ENCODE results near the gene DIP2C.
"Not testable (repeated sequence)": the region's sequence is repeated elsewhere in the genome, so short reads cannot be mapped to it uniquely, and the experiment has no call there.

The DIP2C gene

DNA sequence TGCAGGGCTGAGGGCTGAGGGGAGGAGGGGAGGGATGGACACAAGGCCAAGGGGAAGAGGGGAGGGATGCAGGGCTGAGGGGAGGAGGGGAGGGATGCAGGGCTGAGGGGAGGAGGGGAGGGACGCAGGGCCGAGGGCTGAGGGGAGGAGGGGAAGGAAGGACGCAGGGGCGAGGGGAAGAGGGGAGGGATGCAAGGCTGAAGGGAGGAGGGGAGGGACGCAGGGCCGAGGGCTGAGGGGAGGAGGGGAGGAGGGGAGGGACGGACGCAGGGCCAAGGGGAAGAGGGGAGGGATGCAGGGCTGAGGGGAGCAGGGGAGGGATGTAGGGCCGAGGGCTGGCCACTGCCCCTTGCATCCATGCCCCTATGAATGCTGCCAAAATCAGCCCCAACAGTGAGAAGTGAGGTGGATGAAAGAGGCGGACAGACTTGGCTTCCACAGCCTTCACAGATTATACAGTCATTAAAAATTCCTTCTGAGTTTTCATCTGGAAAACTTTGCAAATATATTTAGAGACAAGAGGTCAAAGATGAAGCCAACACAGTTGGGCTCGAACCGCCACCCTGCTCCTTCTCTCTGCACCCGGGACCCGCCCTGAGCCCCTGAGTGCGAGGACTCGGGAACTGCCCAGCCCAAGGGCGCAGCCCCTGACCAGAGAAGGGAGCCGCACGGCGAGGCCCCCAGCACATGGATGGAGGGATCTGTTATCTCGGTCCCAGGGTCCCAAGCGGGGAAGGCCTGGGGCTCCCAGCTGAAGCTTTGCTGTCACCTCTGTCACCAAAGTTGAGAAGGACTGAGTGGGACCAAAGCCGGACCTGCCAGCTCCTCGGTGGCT lies 65.8 kb downstream of the DIP2C start:
- no peak for DNase-seq

DNA sequence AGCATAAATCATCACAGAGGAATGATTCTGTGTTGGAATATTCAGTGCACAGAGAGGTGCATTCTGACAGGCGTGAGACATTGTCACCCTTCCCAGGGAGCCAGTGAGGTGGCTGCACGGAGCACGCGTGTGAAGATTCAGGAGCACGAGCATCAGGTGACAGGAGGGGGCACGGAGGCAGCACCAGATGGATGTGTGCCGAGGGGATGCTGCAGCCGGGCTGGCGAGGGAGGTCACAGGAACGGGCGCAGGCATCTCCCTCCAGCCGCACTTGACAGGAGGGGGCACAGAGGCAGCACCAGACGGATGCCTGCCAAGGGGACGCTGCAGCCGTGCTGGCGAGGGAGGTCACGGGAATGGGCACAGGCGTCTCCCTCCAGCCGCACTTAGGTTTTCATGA lies 66.5 kb downstream of the DIP2C start:
- DNase-seq: peak in 1 of 2 experiments; percentile 17

DNA sequence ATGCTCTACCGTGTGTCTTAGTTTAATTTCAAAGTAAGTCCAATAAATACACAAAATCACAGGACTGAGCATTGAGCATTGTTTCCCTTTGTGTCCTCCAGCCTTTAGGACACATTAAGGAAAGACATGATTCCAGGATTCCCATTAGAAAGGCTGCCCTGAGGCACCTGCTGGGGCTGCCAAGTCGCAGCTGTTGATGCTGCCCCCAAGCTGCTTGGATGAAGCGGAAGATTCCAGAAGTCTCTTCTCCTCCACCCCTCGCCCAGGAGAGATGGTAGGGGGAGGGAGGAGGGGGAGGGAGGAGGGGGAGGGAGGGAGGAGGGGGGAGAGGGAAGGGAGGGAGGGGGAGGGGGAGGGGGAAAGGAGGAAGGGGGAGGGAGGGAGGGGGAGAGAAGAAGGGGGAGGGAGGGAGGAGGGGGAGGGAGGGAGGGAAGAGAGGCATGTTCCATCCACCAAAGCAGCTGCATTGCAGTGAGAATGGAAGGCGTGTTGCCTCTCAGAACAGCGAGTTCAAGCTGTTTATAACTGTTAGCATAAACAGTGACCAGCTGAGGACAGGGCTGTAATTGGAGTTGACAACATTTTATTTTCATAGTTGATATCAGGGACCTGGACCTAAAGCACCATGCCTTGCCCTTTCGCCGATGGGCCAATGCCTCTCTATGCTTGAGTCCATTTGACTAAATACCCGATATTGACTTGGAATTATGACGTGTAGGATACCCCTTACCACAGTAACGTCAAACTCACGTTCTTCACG lies 67.3 kb downstream of the DIP2C start:
- no peak for DNase-seq

DNA sequence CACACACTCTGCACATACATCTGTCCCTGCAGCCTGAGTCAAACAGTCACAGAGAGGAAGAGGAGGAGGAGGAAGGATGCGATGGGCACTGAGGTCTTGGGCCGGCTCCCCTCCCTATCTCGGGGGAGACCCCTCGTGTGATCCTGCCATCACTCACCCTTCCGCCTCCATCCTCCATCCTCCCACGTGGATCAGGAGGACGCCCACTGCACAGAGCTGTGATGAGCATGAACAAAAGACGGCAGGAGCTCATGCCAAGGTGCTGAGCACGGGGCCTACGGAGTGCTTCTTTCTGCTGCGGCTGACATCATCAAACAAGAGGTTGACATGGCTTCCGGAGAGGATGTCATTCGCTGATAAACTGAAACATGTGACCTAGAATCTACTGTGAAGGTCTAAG lies 68.0 kb downstream of the DIP2C start:
- no peak for DNase-seq

DNA sequence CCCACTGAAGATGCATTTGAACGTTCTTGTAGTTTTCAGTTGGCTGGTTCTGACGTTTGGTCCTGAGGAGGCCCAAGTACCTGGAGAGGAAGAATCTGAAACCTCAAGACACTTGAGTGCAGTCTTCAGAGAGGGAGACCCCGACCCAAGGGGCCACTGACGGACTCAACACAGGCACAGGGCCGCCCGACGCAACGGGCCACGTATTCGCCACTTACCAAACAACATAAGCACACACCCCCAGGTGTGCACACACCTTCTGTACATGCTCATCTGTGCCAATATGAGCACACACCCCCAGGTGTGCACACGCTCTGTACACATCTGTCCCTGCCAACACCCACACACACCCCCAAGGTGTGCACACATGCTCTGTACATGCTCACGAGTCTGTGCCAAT lies 68.5 kb downstream of the DIP2C start:
- DNase-seq: no peak

DNA sequence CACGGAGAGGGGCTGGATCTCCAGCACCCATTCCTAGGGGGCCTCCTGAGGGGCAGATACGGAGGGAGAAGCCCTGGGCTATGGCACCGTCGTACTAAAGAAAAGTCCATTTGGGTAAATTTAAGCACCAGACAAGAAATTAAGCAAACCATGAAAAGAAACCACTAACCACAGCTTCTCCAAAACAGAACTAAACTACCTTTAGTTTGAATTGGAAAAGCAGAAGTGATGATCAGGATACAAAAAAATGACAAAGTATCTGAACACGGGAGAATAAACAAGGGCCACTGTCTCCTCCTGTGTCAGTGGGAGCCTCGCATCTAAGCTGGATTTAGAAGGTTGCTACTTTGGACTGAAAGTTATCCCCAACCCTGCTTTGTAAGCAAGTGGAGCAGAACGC lies 69.1 kb downstream of the DIP2C start:
- no peak for DNase-seq

DNA sequence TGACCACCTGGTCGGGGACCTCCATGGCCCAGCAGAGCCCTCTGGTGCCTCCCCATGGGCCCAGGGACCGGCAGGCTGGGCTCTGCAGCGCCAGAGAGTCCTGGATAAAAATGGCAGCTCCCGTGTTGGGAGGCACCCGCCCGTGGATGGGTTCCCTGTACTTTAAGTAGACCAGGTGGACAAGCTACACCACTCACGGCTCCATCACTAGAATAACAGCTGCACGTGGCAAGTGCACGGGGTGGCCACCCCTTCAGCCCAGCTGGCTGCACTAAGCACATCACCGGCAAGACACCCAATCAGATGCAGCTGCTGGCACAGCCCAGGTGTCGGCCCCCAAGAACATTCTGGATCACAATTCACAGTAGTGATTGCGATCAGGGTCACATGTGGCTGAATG lies 69.8 kb downstream of the DIP2C start:
- peak in 1 of 2 experiments; percentile 6 for DNase-seq

DNA sequence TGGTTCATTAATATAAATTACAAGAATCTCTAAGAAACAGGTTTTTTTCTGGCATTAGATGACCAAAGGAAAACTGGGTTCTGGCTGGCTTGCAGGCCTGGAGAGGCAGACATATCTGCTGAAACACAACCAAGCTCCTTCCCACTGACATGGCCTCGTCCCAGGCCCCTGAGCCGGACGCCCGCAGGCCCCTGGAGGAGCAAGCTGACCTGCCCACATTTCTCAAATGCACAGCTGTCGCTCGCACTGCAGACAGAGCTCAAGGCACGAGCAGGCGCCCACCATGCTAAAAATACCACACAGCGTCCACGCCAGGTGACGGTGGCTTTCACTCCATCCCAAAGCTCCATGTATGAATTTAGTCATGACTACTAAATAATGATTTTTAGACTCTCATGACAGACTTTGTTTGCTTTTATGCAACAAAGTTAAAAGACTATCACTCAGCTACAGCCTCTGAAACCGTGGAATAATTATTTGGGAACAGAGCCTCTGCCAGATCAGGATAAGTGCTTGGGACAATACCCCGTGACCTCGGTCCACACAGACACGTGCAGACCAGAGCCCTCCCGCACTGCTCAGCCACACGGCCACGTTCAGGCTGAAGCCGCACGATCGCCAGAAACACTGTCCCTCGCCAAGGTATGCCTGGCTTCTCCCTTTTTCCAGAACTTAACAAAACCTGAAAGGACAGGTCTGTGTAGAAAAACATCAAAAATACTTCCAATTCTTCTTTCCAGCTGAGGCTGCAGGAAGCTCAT lies 71.1 kb downstream of the DIP2C start:
- DNase-seq: no peak

DNA sequence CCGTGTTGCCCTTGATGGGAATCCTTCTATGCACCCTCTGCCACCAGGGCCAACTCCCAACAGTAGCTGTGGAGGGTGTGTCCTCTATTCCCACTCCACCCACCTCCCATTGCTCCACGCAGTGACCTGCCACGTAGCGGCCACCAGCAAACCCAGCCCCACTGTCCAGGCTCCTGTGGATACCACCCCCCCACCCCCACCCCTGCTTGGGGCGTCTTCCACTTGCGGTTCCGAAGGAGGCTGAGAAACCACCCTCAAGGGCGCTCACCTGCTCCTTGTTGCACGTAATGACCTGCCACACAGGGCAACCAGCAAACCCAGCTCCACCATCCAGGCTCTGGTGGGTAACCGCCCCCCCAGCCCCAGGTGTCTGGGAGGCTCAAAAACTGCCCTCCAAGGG lies 72.0 kb downstream of the DIP2C start:
- DNase-seq: no peak

DNA sequence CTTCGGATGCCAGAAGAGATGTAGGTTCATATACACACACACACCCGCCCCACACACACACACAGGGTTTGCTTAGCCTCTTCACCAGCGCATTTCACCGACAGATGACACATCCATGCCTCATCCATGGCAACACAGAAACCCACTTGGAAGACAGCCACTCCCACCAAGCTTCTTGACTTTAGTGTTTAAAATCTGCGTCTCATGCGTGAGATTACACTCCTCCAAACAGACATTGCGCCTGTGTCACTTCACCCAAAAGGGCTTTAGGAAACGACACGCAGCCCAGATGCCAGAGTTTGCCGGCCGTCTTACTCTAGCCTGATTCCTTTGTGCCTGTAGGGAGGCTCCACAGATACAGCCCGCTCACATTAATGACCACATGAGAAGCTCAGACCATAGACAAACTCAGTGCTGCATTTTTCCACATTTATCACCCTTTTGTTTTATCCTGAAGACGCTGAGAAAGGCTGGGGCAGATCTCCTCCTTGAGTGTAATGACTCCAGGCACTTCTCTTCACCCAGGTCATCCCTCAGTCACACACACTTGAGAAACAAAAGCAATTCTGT lies 73.8 kb downstream of the DIP2C start:
- no peak for DNase-seq

DNA sequence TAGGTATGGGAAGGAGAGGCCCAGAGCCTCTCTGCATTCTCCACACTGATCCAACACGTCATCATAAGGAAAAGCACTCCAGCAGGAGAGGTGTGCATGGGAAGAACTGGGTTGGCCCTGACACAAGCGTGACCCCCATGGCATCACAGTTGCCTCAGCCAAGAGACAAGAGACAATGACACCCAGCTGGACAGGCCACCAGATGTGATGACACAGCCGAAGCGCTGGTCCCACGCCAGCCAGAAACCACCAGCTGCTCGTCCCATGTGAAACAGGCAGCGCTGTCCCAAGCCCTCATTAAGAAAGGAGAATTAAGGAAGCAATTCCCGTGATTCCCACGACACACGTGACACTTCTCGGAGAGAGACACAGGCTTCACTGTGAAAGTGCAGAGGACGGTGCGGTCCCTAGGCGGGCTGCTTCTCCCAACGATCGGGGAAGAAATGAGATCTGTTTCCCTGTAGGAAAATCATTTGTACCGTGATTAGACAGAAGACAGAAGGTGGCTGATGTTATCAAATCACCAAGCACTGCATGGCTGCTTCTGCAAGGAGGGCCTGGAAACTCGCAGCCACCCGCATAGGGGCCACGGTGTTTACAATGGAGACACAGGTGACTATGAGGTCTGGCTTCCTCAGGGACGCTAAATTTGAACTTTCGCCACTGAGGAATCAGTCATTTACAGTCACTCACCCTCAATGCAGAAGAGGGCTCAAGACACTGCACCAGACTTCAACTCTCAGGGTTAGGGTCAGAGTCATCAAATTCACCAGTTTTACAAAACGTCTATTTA lies 74.5 kb downstream of the DIP2C start:
- DNase-seq: no peak

DNA sequence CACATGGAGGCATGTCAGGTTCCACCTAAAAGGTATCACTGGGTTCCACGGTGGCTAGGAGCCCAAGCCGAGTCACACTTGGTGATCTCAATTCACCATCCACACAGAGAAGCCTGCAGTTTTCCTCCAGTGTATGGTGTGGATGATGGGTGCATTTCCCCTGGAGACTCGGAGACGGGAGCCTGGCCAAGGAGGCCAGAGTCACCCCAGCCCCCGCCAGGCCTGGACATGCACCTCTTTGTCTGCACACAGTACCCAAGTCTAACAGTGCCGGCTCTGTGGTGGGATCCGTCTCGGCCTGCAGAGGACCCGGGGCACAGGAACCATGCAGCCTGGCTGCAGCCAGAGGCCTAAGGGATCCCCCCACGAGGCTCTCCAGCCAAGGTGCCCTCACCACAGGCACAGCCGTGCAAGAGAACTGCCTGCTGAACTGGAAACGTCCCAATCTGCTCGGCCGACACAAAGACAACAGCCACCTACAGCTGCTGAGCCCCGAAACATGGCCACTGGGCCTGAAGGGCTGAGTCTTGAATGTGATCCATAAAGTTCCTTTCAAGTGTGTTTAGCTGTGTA lies 75.2 kb downstream of the DIP2C start:
- no peak for DNase-seq

DNA sequence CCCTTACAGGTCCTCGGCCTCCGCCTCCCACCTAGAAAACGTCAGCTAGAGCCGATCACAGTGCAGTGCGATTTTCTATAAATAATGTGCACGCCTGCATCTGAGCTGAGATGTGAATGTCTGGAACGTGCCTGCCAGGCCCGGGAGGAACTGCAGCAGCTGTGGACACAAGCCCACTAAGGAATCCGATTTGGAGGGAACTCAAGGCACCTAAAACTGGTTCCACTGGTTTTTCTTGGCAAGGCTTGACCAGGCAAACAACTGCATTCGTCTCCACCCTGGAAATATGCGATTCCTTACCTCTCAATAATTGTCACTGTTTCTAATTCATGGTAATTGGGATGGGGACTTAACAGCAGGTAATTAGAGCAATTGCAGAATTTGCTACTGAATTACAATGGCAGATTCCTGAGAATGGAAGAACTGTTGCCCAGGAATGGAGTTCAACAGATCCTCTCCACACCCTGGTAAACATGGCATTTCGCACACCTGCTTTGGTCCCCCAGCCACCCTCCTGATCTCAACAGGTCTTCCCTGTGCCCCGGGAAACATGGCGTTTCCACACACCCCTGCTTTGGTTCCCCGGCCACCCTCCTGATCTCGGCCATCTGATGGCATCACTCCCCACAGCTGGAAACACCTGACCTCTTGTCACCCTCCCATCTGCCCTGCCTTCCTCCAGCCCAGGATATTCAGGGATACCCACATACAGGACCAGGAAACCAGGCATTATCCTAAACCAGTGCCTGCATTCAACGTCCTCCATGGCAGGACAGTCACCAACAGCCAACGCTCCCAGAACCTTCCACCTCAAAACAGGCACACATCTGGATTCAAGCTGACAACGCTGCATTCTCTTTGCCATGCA lies 76.0 kb downstream of the DIP2C start:
- no peak for DNase-seq

DNA sequence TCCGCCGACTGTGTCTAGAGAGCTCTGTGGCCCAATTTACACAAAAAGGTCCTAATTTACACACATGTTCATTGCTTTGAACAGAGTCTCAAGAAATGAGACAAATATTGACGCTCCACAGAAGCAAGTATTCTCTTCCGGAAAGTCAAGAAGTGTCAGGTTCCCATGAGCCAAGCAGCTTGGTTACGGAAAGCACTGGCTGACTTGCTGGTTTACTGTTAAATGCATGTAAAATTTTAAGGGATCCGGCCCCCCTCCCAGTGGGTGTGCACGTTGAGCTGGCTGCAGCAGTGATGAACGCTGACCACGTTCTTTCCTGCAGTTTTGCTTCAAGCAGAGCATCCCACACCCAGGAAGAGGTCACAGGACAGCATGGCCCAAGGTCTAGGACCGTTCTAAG lies 76.8 kb downstream of the DIP2C start:
- no peak for DNase-seq

DNA sequence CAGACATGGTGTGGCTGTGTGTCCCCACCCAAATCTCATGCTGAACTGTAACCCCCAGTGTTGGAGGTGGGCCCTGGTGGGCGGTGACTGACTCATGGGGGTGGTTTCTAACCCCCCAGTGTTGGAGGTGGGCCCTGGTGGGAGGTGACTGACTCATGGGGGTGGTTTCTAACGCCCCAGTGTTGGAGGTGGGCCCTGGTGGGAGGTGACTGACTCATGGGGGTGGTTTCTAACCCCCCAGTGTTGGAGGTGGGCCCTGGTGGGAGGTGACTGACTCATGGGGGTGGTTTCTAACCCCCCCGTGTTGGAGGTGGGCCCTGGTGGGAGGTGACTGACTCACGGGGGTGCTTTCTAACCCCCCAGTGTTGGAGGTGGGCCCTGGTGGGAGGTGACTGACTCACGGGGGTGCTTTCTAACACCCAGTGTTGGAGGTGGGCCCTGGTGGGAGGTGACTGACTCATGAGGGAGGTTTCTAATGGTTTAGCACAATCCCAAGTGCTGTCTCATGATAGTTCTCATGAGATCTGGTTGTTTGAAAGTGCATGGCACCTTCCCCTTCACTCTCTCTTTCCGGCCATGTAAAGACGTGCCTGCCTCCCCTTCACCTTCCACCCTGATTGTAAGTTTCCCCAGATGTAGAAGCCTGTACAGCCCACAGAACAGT lies 78.7 kb downstream of the DIP2C start:
- DNase-seq: not testable (repeated sequence)

DNA sequence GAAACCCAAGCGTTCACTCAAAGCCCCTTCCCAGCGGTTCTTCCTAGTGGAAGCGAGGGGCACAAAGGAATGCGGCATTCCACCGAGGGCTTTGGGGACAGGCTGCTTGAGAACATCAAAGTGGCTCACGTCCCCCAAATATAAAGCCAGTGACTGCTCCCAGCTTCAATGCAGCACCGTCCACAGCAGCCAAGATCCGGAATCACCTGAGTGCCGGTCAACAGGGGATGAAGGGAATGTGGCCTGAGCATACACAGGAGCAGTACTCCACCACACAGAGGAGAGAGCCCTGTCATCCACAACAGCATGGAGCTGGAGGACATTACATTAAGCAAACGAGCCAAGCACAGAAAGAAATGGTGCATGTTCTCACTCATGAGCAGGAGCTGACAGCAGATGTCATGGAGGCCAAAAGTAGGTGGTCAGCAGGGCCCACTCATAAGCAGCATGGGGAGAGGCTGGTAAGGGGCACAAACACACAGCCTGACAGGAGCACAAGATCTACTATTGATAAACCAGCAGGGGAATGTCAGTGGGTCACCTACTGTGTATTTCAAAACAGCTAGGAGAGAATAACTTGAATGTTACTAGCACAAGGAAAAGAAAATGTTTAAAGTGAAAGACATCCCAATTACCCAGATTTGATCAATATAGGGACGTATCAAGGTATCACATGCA lies 79.5 kb downstream of the DIP2C start:
- DNase-seq: no peak

DNA sequence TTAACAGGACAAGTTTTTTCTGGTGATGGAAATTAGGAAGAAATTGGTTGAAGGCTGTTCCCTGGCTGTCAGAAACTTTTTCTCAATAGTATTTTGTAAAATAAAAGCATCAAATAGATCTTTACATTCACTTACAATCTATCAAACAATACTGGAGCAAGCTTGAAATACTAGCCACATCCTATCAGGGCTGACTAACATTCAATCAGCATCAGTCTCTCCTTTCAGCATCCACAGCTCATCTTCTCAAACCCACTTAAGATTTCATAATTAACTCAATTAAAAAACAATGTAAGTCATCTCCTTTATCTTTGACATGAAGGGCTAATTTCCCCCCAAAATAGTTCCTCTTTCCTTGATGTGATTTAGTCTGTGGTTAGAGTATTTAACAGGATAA lies 80.2 kb downstream of the DIP2C start:
- no peak for DNase-seq

DNA sequence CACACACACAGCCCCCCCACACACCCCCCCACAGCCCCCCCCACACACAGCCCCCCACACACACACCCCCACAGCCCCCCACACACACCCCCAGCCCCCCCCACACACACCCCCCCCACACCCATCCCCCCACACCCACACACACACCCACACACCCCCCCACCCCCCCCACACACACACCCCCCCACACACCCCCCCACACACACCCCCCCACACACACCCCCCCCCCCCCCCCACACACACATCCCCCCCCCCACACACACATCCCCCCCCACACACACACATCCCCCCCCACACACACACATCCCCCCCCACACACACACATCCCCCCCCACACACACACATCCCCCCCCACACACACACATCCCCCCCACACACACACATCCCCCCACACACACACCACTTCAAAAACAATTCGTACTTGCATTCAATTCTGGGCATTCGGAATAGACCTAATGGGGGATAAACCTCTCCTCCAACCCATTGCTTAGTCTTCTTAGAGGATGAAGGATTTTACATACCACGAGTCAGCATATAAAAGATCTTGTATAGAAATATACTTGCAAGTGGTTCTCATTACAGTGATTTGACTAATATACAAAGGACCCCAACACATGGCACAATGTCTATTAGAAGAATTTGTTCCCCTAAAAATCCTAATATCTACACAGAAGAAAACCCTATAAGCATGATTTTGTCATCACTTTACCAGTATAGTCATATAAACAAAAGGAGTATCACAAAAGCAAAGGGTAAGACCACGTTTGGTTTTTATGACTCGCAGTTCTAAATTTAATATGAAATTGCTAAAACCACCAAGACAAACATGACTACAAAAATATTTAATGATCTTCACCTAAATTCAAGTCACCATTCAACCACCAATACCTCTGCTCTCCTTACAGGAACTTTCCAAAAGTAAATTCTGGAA lies 80.9 kb downstream of the DIP2C start:
- DNase-seq: no peak
